ENCODE measurements around the gene TPST2. TPM values are rescaled to one million over a fixed set of nuclear protein-coding genes. Genes with fewer than 3 reads are reported as not detected.

The TPST2 gene
- total and polyA plus RNA-seq, 2 donors (not counting 3 experiments of a cell fraction or from before 2014, with no cell fraction given), result 49.4 to 121 TPM

DNA sequence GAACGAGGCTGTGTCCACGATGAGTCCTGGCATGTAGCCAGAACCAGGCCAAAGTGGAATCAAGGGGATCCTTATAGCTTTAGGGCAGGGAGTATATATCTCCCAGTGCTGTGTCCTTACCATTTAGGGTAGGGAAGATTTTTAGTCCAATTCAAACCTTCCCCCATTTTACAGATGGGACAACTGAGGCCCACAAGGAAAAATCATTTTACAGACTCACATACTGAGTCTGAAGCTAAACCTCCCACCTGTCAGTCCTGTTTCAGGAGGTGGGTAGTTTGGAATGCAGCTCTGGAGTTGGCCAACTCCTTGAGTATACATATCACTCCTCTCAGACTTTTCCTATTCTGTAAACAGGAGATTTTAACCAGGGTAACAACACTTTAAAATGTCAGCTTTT lies 44.5 kb downstream of the TPST2 start:
- no peaks in the 10 kb centered on the region for H3K9me3 ChIP-seq (replicated peaks; ENCODE audit: control insufficient read depth, insufficient read depth, low read length)
- TF ChIP-seq GATA2 (IDR thresholded peaks at IDR 0.05; ENCODE audit: insufficient read depth, insufficient read length, low read depth, low read length), result no peak
- no peak for TF ChIP-seq FOS (IDR thresholded peaks at IDR 0.05; ENCODE audit: borderline replicate concordance, insufficient read depth, low read length)
- TF ChIP-seq, protein P1, sequence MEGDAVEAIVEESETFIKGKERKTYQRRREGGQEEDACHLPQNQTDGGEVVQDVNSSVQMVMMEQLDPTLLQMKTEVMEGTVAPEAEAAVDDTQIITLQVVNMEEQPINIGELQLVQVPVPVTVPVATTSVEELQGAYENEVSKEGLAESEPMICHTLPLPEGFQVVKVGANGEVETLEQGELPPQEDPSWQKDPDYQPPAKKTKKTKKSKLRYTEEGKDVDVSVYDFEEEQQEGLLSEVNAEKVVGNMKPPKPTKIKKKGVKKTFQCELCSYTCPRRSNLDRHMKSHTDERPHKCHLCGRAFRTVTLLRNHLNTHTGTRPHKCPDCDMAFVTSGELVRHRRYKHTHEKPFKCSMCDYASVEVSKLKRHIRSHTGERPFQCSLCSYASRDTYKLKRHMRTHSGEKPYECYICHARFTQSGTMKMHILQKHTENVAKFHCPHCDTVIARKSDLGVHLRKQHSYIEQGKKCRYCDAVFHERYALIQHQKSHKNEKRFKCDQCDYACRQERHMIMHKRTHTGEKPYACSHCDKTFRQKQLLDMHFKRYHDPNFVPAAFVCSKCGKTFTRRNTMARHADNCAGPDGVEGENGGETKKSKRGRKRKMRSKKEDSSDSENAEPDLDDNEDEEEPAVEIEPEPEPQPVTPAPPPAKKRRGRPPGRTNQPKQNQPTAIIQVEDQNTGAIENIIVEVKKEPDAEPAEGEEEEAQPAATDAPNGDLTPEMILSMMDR (IDR thresholded peaks at IDR 0.05; ENCODE audit: extremely low read depth in 1 of 2, insufficient read depth in 1 of 2, low read depth in 1 of 2, low read length in 2 of 2), result no peak
- no peak for TF ChIP-seq EZH2 (IDR thresholded peaks at IDR 0.05; ENCODE audit: borderline replicate concordance, low read depth, low read length, severe bottlenecking)
- DNase-seq (ENCODE audit: low read depth, low spot score), result no peak
- H3K27ac ChIP-seq (ENCODE audit: insufficient read depth, low read depth, low read length), result no peak overlapping the region
- BruUV-seq (replicated peaks), result no TSS peak
- H3K9ac ChIP-seq (replicated peaks; ENCODE audit: extremely low read depth, insufficient read depth, low read length), result no peak overlapping the region
- no peaks in the 10 kb centered on the region for H3K9me1 ChIP-seq (replicated peaks; ENCODE audit: control insufficient read depth, extremely low read depth, insufficient read depth, low read length)
- H4K20me1 ChIP-seq (replicated peaks; ENCODE audit: control insufficient read depth, extremely low read depth, insufficient read depth, low read length), result no peaks in the 10 kb centered on the region
- no peak overlapping the region for H3K4me3 ChIP-seq (replicated peaks in 1 of 3; ENCODE audit: insufficient read depth in 1 of 3, low read depth in 1 of 3, low read length in 3 of 3)
- ChIA-PET POLR2A (interaction anchor here (0.6 kb wide), 2 partner anchors 24 to 78 kb away, joined by 3 to 4 read pairs; no protein-coding TSS in a partner anchor), CTCF (no interaction called here)
- dilution Hi-C loops (cut with MboI; ENCODE audit: extremely low pct_ligation_motif_present, low sequenced_read_pairs), result no loop called here
- H2AFZ ChIP-seq (ENCODE audit: low read depth, low read length), result no peak overlapping the region
- intact Hi-C loops (cut with micrococcal nuclease), result no loop called here
- peaks cover 0 to 26% of the 10 kb centered on the region in 2 experiments for H3K36me3 ChIP-seq (ENCODE audit: control insufficient read depth in 2 of 2, extremely low read depth in 1 of 2, insufficient read depth in 2 of 2, low read length in 2 of 2)
- FAIRE-seq, result no peak
- no peaks in the 10 kb centered on the region for H3K79me2 ChIP-seq (ENCODE audit: control insufficient read depth, insufficient read depth, low read length)
- no peaks in the 10 kb centered on the region for H3K27me3 ChIP-seq (ENCODE audit: control insufficient read depth in 2 of 2, insufficient read depth in 2 of 2, low read length in 2 of 2)
- no peaks in the 10 kb centered on the region for H3K4me1 ChIP-seq (ENCODE audit: control insufficient read depth, extremely low read depth, insufficient read depth, low read length)
- H3K4me2 ChIP-seq (ENCODE audit: insufficient read depth, low read length), result no peak overlapping the region

DNA sequence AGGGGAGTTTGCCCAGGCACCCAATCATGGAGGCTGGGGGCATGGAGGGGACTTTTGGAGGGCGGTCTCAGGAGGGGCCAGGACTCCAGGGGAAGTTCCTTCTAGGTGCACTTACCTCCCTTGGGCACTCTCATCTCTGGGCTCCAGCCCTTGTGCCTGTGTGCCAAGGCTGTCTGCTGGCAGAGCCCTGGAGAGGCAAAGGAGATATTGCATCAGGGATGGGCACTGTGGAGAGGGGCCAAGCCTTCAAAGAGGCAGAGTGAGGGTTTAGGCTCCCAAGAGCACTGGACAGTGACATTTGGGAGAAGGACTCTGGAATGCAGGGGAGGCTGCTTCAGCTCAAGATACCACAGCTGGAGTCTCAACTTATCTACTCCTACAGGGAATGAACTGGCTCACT lies 45.4 kb downstream of the TPST2 start:
- Histone ChIP-seq H3K27me3 (ENCODE audit: control insufficient read depth in 2 of 2, insufficient read depth in 2 of 2, low read length in 2 of 2) (no peaks in the 10 kb centered on the region), H3K9ac (replicated peaks; ENCODE audit: extremely low read depth, insufficient read depth, low read length) (no peak overlapping the region), H4K20me1 (replicated peaks; ENCODE audit: control insufficient read depth, extremely low read depth, insufficient read depth, low read length) (no peaks in the 10 kb centered on the region), H3K9me1 (replicated peaks; ENCODE audit: control insufficient read depth, extremely low read depth, insufficient read depth, low read length) (no peaks in the 10 kb centered on the region), H3K36me3 (ENCODE audit: control insufficient read depth in 2 of 2, extremely low read depth in 1 of 2, insufficient read depth in 2 of 2, low read length in 2 of 2) (peaks cover 0 to 32% of the 10 kb centered on the region in 2 experiments), H2AFZ (ENCODE audit: low read depth, low read length) (no peak overlapping the region), H3K4me1 (ENCODE audit: control insufficient read depth, extremely low read depth, insufficient read depth, low read length) (no peaks in the 10 kb centered on the region), H3K4me3 (replicated peaks in 1 of 3; ENCODE audit: insufficient read depth in 1 of 3, low read depth in 1 of 3, low read length in 3 of 3) (no peak overlapping the region), H3K9me3 (replicated peaks; ENCODE audit: control insufficient read depth, insufficient read depth, low read length) (no peaks in the 10 kb centered on the region), H3K27ac (ENCODE audit: insufficient read depth, low read depth, low read length) (no peak overlapping the region), H3K4me2 (ENCODE audit: insufficient read depth, low read length) (no peak overlapping the region), H3K79me2 (ENCODE audit: control insufficient read depth, insufficient read depth, low read length) (no peaks in the 10 kb centered on the region)
- no peak for DNase-seq (ENCODE audit: low read depth, low spot score)
- BruUV-seq (replicated peaks), result no TSS peak
- dilution Hi-C loops (cut with MboI; ENCODE audit: extremely low pct_ligation_motif_present, low sequenced_read_pairs), result no loop called here
- ChIA-PET CTCF (no interaction called here), POLR2A (interaction anchor here (0.6 kb wide), 1 partner anchor 25 kb away, joined by 4 read pairs; no protein-coding TSS in a partner anchor)
- no peak for FAIRE-seq
- intact Hi-C loops (cut with micrococcal nuclease), result no loop called here
- TF ChIP-seq POLR2AphosphoS5 (IDR thresholded peaks at IDR 0.05; ENCODE audit: insufficient read depth, low read depth, low read length) (no peak), MYC (IDR thresholded peaks at IDR 0.05; ENCODE audit: low read depth, low read length) (no peak), JUN (IDR thresholded peaks at IDR 0.05; ENCODE audit: borderline replicate concordance, insufficient read depth, insufficient read length, low read depth) (no peak), EZH2 (IDR thresholded peaks at IDR 0.05; ENCODE audit: borderline replicate concordance, low read depth, low read length, severe bottlenecking) (no peak)
